GM08714 (cell line): ENCODE results near the gene UGGT1.

ENCODE experiments used
- H3K4me3 ChIP-seq: fragments of 200-500 bp; sonication (Bioruptor generic); 2 replicates; pipeline ENCODE4 v1.5.1; 2014; ENCODE audit warnings: mild to moderate bottlenecking, low read length, inconsistent platforms
- ZNF274 ChIP-seq: IDR thresholded peaks from 2 replicates; pipeline ENCODE4 v1.6.1; 2012; ENCODE audit warnings: mild to moderate bottlenecking, low read depth, low read length

Gene UGGT1

DNA sequence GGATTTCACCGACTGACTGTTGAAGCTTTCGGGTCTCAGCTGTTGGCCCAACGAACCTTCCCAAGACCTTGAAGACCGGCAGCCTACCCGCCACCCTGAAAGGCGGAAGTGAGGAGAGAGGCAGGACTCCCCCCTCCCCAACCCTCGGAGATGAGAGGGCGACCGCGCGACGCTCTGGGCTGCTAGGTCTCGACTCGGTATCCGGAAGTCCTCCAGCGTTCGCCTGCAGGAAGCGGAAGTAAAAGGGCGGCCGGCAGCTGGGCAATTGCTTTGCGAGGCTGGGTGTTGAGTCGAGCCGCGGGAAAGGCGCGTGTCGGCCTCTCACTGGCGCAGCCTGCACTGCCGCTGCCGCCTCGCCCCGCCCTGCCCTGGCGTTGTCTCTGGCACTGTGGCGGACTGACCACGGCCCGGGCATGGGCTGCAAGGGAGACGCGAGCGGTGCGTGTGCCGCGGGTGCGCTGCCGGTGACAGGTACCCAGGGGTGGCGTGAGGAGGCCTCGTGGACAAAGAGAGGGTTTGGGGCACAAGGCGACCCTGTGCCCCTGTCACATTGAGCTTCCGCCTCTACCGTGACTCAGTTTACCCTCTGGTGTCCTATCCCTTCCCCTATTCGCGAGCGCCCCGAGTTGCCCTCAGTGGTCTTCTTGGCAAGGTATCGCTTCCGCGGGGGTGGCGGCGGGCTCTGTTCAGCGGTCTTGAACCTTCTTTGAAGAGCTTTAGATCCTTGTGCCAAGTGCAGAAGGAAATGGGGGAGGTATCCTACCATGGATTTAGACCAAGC, at the start of gene UGGT1:
TSS of gene UGGT1 (plus strand) at position 256 of the 781 bp plus-strand sequence. CDS start at position 414, 158 bp downstream.
- no peak for TF ChIP-seq ZNF274
- peak within 1 kb of the TSS; percentile 89 for H3K4me3 ChIP-seq

GRCh38 chr2:128041561-128041960, 49.4 kb upstream of the UGGT1 start:
- TF ChIP-seq ZNF274, result no peak
- no peak overlapping the region for H3K4me3 ChIP-seq

GRCh38 chr2:128043041-128043440, 48.0 kb upstream of the UGGT1 start:
- no peak overlapping the region for H3K4me3 ChIP-seq
- TF ChIP-seq ZNF274, result no peak

DNA sequence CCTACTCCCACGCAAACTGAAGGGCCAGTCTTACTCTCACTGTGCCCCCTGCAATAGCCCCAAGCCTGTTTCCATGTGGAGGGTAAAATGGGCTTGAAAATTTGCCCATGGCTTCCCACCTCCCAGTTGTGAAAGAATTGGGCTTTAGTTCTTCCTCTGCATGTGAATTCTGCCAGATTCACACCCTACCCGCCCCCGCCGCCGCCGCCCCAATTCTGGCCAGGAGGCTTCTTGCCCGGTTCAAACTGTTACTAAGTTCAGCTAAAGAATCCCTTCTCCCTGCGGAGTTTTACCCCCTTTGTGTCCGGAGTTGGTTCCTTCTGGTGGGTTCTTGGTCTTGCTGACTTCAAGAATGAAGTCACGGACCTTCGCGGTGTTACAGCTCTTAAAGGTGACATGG, 37.7 kb upstream of the UGGT1 start:
- no peak for TF ChIP-seq ZNF274
- no peak overlapping the region for H3K4me3 ChIP-seq

DNA sequence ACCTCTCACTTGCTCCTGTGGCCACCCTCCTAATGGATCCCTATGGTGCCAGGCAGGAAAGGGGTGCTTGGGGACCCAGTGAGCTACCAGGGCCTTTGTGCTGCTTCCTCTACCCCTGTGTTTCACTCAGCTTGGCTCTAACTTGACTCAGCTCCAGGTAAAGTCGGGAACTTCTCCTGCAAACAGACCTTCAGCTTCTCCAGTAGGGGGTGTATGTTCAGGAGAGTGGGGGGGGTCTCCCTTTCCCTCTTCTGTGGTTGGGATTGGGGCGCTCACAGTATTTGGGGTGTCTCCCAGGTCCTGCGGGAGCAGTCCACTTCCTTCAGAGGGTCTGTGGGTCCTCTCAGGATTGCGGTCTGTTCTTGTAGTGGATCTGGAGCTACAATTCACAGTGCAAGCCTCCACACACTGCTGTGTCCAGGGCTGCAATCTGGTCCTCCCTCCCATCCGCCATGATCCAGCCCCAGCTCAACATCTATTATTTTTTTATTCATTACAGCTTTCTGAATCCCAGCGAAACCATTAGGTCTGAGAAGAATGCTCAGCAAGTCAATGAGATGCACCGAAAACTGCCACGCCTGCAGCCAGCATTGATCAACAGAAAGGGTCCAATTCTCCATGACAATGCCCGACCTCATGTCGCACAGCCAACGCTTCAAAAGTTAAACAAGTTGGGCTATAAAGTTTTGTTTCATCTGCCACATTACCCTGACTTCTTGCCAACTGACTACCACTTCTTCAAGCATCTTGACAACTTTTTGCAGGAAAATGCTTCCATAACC, 36.7 kb upstream of the UGGT1 start:
- TF ChIP-seq ZNF274, result no peak

DNA sequence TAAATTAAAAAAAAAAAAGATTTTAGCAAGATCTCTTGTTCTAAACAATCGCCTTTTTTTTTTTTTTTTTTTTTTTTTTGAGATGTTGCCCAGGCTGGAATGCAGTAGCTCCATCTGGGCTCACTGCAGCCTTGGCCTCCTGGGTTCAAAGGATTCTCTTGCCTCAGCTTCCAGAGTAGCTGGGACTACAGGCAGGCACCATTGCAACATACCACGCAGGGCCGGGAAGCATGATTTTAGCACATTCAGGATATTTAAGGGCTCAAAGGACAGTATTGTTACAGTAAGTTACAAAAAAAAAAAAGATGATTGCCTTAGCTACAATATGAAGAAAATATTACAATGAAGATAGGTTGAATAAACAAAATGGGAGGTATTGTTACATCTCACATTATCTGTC, 33.7 kb upstream of the UGGT1 start:
- TF ChIP-seq ZNF274, result no peak
- no peak overlapping the region for H3K4me3 ChIP-seq

More for the DNA sequence above, 36.7 kb upstream of the UGGT1 start:
- no peak overlapping the region for H3K4me3 ChIP-seq

DNA sequence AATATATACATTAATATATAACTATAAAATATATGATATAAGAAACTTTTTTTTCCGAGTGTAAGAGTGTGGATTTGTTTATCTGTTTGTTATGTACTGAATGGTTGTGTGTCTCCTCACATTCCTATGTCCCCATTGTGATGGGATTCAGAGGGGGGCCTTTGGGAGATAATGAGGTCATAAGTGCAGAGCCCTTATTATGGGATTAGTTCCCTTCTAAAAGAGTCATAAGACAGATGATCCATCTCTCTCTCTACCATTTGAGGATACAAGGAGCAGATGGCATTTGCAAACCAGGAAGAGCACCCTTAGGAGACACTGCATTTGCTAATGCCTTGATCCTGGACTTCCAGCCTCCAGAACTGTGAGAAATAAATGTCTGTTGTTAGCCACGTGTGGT, 32.9 kb upstream of the UGGT1 start:
- TF ChIP-seq ZNF274, result no peak
- no peak overlapping the region for H3K4me3 ChIP-seq

- no peak for TF ChIP-seq ZNF274
- no peak overlapping the region for H3K4me3 ChIP-seq
Measured at GRCh38 chr2:128062571-128062970, 28.4 kb upstream of the UGGT1 start.

GRCh38 chr2:128064353-128064752, 26.6 kb upstream of the UGGT1 start:
- no peak for TF ChIP-seq ZNF274
- H3K4me3 ChIP-seq, result no peak overlapping the region

DNA sequence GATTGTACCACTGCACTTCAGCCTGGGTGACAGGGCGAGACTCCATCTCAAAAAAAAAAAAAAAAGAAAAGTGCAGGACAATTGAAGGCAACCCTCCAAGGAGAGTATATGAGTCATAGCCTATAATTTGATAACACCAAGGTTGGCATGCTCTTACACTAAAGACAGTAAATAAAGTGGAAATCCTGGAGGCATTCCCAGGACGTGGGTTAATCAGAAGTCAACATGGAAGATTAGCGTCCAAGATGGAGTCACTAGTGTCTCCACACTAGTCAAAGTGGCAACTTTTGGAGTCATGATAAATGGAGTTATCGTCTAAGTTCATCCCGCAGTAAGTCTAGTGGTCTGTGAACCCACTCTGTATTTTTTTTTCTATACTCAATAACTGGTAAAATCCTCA, 21.2 kb upstream of the UGGT1 start:
- no peak for TF ChIP-seq ZNF274
- H3K4me3 ChIP-seq, result no peak overlapping the region

DNA sequence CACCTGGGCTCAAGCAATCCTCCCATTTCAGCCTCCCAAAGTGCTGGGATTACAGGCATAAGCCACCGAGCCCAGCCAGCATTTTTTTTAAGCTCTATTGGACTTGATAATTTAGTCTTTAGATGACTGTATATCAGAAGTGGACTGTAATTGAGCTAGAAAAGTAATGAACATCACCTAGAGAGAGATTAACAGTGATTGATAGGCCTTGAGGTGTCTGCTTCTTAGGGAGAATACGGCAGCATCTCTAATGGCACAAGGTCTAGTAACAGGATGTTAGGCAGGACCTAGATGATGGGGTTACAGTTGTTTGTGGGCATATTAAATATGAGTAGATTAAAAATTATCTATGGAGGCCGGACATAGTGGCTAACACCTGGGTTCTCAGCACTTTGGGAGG, 17.7 kb upstream of the UGGT1 start:
- TF ChIP-seq ZNF274, result no peak
- H3K4me3 ChIP-seq, result no peak overlapping the region

DNA sequence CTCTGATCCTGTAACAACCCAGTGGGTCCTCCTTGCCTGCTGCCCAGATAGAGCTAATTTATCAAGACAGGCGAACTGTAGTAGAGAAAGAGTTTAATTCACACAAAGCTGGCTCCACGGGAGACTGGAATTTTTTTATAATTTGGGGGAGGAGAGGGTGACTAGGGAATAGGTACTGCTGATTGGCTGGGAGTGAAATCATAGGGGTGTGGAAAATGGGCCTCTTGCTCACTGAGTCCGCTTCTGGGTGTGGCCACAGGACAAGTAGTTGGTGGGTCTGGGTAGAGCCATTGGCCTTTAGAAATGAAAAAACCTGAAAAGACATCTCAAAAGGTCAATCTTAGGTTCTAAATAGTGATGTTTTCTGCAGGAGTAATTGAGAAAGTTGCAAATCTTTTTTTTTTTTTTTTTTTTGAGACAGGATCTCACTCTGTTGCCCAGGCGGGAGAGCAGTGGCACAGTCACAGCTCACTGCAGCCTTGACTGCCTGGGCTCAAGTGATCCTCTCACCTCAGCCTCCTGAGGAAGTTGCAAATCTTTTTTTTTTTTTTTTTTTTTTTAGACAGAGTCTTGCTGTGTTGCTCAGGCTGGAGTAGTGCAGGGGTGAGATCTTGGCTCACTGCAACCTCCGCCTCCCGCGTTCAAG, 14.4 kb upstream of the UGGT1 start:
- H3K4me3 ChIP-seq, result no peak overlapping the region
- no peak for TF ChIP-seq ZNF274

DNA sequence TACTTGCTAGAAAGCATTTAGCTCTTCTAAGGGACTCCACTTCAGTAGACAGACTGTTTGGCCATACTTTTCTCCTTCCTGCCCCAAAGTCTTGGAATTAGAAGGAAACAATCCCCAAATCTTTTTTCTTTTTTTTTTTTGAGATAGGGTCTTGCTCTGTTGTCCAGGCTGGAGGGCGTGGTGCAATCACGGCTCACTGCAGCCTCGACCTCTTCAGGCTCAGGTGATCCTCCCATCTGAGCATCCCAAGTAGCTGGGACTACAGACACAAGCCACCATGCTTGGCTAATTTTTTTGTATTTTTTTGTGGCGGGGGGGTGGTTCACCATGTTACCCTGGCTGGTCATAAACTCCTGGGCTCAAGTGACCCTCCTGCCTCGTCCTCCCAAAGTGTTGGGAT, 6.2 kb upstream of the UGGT1 start:
- no peak overlapping the region for H3K4me3 ChIP-seq
- no peak for TF ChIP-seq ZNF274

DNA sequence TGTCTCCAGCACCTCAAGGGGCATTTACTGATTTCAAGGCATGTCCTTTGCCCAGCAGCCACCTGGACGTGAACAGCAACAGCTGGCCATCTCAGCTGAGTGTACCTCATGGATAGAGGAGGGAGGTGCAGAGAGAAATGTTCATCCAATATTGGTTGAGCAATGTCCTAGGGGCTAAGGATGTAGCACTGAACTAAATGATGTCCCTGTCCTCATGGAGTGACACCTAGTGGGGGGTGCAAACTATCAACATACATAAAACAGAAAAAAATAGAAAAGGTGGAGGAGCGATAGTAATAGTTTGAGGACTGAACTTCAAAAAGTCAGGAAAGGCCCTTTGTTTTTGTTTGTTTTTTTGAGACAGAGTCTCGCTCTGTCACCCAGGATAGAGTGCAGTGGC, 4.8 kb upstream of the UGGT1 start:
- TF ChIP-seq ZNF274, result no peak
- H3K4me3 ChIP-seq, result no peak overlapping the region

DNA sequence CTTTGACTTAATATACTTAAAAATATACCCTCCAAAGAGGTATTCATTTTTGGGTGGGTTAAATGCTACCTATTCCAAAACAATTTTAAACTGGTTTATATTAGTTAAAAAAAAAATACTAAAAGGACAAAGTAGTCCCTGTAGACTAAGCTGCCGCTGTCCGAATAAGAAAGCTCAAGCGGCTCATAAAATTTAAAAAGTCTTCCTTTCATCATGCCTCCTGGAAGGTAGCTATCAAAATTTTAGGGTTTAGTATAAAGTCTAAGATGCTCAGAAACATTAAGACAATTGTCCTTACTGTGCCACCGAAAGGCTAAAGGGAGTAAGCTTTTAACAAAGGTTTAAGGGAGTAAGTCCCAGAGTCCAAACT, 440 bp upstream of the UGGT1 start:
- TF ChIP-seq ZNF274, result no peak
- peak overlapping the region; percentile 80 for H3K4me3 ChIP-seq
